GM23338 (cell line): ENCODE measurements around the gene PCDHGB4. TPM values are rescaled to one million over a fixed set of nuclear protein-coding genes. Genes with fewer than 3 reads are reported as not detected.

ENCODE experiments used
- ATAC-seq: fragments of 200-7000 bp; cut with Tn5 transposase; 3 replicates; pipeline ENCODE4 v1.9.1; 2020
- DNase-seq: peaks from one replicate; pipeline ENCODE4 v3.0.0-alpha.2; 2015; ENCODE audit warnings: low spot score
- H2AFZ ChIP-seq: fragments of 200-600 bp; sonication (generic); 2 replicates; pipeline ENCODE4 v1.8.0; 2016; ENCODE audit warnings: antibody characterized with exemption, mild to moderate bottlenecking, moderate library complexity
- H3F3A ChIP-seq: fragments of 200-600 bp; sonication (generic); replicated peaks from 2 replicates; pipeline ENCODE4 v1.8.0; 2017; ENCODE audit warnings: antibody characterized with exemption, mixed run types, low read depth
- H3K27ac ChIP-seq: fragments of 200-600 bp; sonication (generic); 2 replicates; pipeline ENCODE4 v1.6.1; 2016; ENCODE audit warnings: low read depth
- H3K27me3 ChIP-seq: fragments of 200-600 bp; sonication (generic); 2 replicates; pipeline ENCODE4 v1.8.0; 2016; ENCODE audit warnings: mild to moderate bottlenecking, mixed run types, moderate library complexity; ENCODE audit not compliant: insufficient read depth
- H3K36me3 ChIP-seq: fragments of 200-600 bp; sonication (generic); 2 replicates; pipeline ENCODE4 v1.8.0; 2016; ENCODE audit warnings: mild to moderate bottlenecking; ENCODE audit not compliant: insufficient read depth
- H3K4me1 ChIP-seq: fragments of 200-600 bp; sonication (generic); 2 replicates; pipeline ENCODE4 v1.8.0; 2016; ENCODE audit warnings: mild to moderate bottlenecking, moderate library complexity; ENCODE audit not compliant: insufficient read depth
- H3K4me2 ChIP-seq: fragments of 200-600 bp; sonication (generic); 2 replicates; pipeline ENCODE4 v1.7.1; 2017; ENCODE audit warnings: mixed run types
- H3K4me3 ChIP-seq: fragments of 200-600 bp; sonication (generic); 2 replicates; pipeline ENCODE4 v1.6.1; 2016; ENCODE audit warnings: mixed run types
- H3K79me2 ChIP-seq: fragments of 200-600 bp; sonication (generic); replicated peaks from 2 replicates; pipeline ENCODE4 v1.8.0; 2017; ENCODE audit warnings: mild to moderate bottlenecking; ENCODE audit not compliant: insufficient read depth
- H3K9me2 ChIP-seq: fragments of 200-600 bp; sonication (generic); 2 replicates; pipeline ENCODE4 v1.8.0; 2017; ENCODE audit not compliant: insufficient read depth
- H4K20me1 ChIP-seq: fragments of 200-600 bp; sonication (generic); replicated peaks from 2 replicates; pipeline ENCODE4 v1.8.0; 2017; ENCODE audit warnings: mild to moderate bottlenecking; ENCODE audit not compliant: insufficient read depth
- H3K27ac Mint-ChIP-seq: 2 replicates; pipeline ENCODE4 v1.8.0; 2020; ENCODE audit warnings: inconsistent platforms, mild to moderate bottlenecking, moderate library complexity, mixed read lengths
- H3K27me3 Mint-ChIP-seq: 3 replicates; pipeline ENCODE4 v1.8.0; 2022; ENCODE audit warnings: low read depth, mild to moderate bottlenecking, moderate library complexity, mixed read lengths, inconsistent platforms; ENCODE audit not compliant: insufficient read depth, poor library complexity
- H3K36me3 Mint-ChIP-seq: 3 replicates; pipeline ENCODE4 v1.8.0; 2021; ENCODE audit warnings: low read depth, mild to moderate bottlenecking, inconsistent platforms, moderate library complexity, mixed read lengths
- H3K4me1 Mint-ChIP-seq: 3 replicates; pipeline ENCODE4 v1.8.0; 2020; ENCODE audit warnings: mild to moderate bottlenecking, inconsistent platforms, mixed read lengths
- H3K4me3 Mint-ChIP-seq: 3 replicates; pipeline ENCODE4 v1.8.0; 2021; ENCODE audit warnings: moderate library complexity, mild to moderate bottlenecking, inconsistent platforms, mixed read lengths
- H3K9me3 Mint-ChIP-seq: 3 replicates; pipeline ENCODE4 v1.8.0; 2020; ENCODE audit warnings: moderate library complexity, mild to moderate bottlenecking, inconsistent platforms, mixed read lengths
- EZH2 ChIP-seq: fragments of 200-600 bp; sonication (generic); IDR thresholded peaks from one replicate; pipeline ENCODE4 v1.8.0; 2017; ENCODE audit warnings: antibody characterized with exemption, mild to moderate bottlenecking, low read depth; ENCODE audit not compliant: unreplicated experiment
- EZH2phosphoT487 ChIP-seq: fragments of 200-600 bp; sonication (generic); IDR thresholded peaks from one replicate; pipeline ENCODE4 v1.8.1; 2018; ENCODE audit warnings: antibody characterized with exemption; ENCODE audit not compliant: unreplicated experiment
- JUNB ChIP-seq: IDR thresholded peaks from one replicate; pipeline ENCODE4 v1.6.1; 2016; ENCODE audit warnings: antibody characterized with exemption; ENCODE audit not compliant: unreplicated experiment
- NANOG ChIP-seq: IDR thresholded peaks from 2 replicates; pipeline ENCODE4 v1.6.1; 2016; ENCODE audit warnings: antibody characterized with exemption, borderline replicate concordance
- ZNF114 ChIP-seq: fragments of 250-450 bp; sonication (Bioruptor Pico); IDR thresholded peaks from 2 replicates; pipeline ENCODE4 v1.5.0; 2020; ENCODE audit warnings: mild to moderate bottlenecking, moderate library complexity
- ZNF331 ChIP-seq: fragments of 250-450 bp; sonication (Bioruptor Pico); IDR thresholded peaks from 2 replicates; pipeline ENCODE4 v1.5.0; 2020; ENCODE audit warnings: low read depth, mild to moderate bottlenecking, moderate library complexity
- ZNF462 ChIP-seq: fragments of 250-450 bp; sonication (Bioruptor Pico); IDR thresholded peaks from 2 replicates; pipeline ENCODE4 v1.5.0; 2020; ENCODE audit warnings: mild to moderate bottlenecking, moderate library complexity
- polyA plus RNA-seq: library from polyadenylated mRNA; unstranded; fragments of >200 nt; fragmentation: Nextera tagmentation; extraction: Ambion mirVana; gene quantifications from 2 replicates; pipeline ENCODE4 v1.2.1, GENCODE V29; 2016
- total RNA-seq: library from RNA; depleted of rRNA; stranded (reverse); fragments of >200 nt; shearing (Covaris generic); gene quantifications from 2 replicates; pipeline ENCODE4 v1.2.3, GENCODE V29; 2014

Gene PCDHGB4
- total and polyA plus RNA-seq, 2 experiments from 2014 or later: 3.5 to 16.6 TPM

GRCh38 chr5:141374627-141375026 lies 12.9 kb upstream of the PCDHGB4 start:
- Histone ChIP-seq H3K36me3 (no peaks in the 10 kb centered on the region), H3K79me2 (no peaks in the 10 kb centered on the region), H3K27ac (no peak overlapping the region), H3K9me2 (no peaks in the 10 kb centered on the region), H3K27me3 (no peaks in the 10 kb centered on the region), H3K4me3 (no peak overlapping the region), H3K4me2 (no peak overlapping the region), H4K20me1 (no peaks in the 10 kb centered on the region), H3K4me1 (no peaks in the 10 kb centered on the region), H2AFZ (no peak overlapping the region), H3F3A (no peaks in the 10 kb centered on the region)
- H3K36me3 Mint-ChIP-seq: peaks cover 64% of the 10 kb centered on the region
- H3K4me3 Mint-ChIP-seq: no peak overlapping the region
- H3K27me3 Mint-ChIP-seq: peaks cover 6% of the 10 kb centered on the region
- no peak for TF ChIP-seq JUNB
- no peak for TF ChIP-seq NANOG
- no peak for TF ChIP-seq ZNF114 (CRISPR knock-in tag)
- TF ChIP-seq ZNF331 (CRISPR knock-in tag): no peak
- TF ChIP-seq EZH2phosphoT487: no peak
- no peak for TF ChIP-seq ZNF462 (CRISPR knock-in tag)
- no peak for TF ChIP-seq EZH2
- DNase-seq (no peak), ATAC-seq (no peak)
- H3K9me3 Mint-ChIP-seq: peaks cover 71% of the 10 kb centered on the region
- peaks cover 2% of the 10 kb centered on the region; the same call in 1 of the 3 replicates for H3K4me1 Mint-ChIP-seq
- no peak overlapping the region for H3K27ac Mint-ChIP-seq
